SH-SY5Y (cell line): Measurements from ENCODE around the gene SGTA.

Experiments
- GATA2 ChIP-seq: IDR thresholded peaks from 2 replicates; pipeline ENCODE4 v1.6.1; 2011; ENCODE audit warnings: mild to moderate bottlenecking, low read depth, low read length
- GATA3 ChIP-seq: IDR thresholded peaks from 2 replicates; pipeline ENCODE4 v1.6.1; 2011; ENCODE audit warnings: low read depth, mild to moderate bottlenecking, low read length, moderate library complexity

- TF ChIP-seq GATA3 (no peak), GATA2 (no peak)
Observed at GRCh38 chr19:2759362-2759761, 23.7 kb downstream of the SGTA start.
